Stimulated activated effector memory CD8-positive, alpha-beta T cell treated with anti-CD3 and anti-CD28 coated beads, Interleukin-12 subunit alpha, Interleukin-12 subunit beta, amount 100 ng/mL, for 72 hours (primary cell): Measurements from ENCODE around the gene SFSWAP.
A peak's percentile ranks its signal among the peaks of the same experiment; 100 is the strongest.

Experiments used
- ATAC-seq: fragments of 150-1000 bp; cut with Tn5 transposase; 2 replicates; pipeline ENCODE4 v1.10.0; 2021
- DNase-seq, 2 donors: peaks; one replicate each; pipeline ENCODE4 v3.0.0; 2021 to 2022; ENCODE audit warnings: low spot score in 2 of 2
- H3K27ac Mint-ChIP-seq: one replicate; pipeline ENCODE4 v1.8.0; 2022; ENCODE audit warnings: mild to moderate bottlenecking, mixed read lengths
- H3K36me3 Mint-ChIP-seq: one replicate; pipeline ENCODE4 v1.8.0; 2022; ENCODE audit warnings: mild to moderate bottlenecking, mixed read lengths
- H3K4me1 Mint-ChIP-seq: one replicate; pipeline ENCODE4 v1.8.0; 2022; ENCODE audit warnings: mixed read lengths
- H3K4me3 Mint-ChIP-seq: one replicate; pipeline ENCODE4 v1.8.0; 2022; ENCODE audit warnings: mild to moderate bottlenecking, mixed read lengths
- H3K9me3 Mint-ChIP-seq: one replicate; pipeline ENCODE4 v1.8.0; 2022; ENCODE audit warnings: mixed read lengths

The SFSWAP gene

GRCh38 chr12:131787143-131787660 lies 76.3 kb downstream of the SFSWAP start:
- no peak for DNase-seq
- H3K4me1 Mint-ChIP-seq, result peaks cover 6% of the 10 kb centered on the region
- H3K27ac Mint-ChIP-seq, result no peak overlapping the region
- no peaks in the 10 kb centered on the region for H3K9me3 Mint-ChIP-seq
- H3K36me3 Mint-ChIP-seq, result peaks cover 87% of the 10 kb centered on the region
- ATAC-seq, result no peak
- no peak overlapping the region for H3K4me3 Mint-ChIP-seq

GRCh38 chr12:131788070-131788469 lies 77.2 kb downstream of the SFSWAP start:
- DNase-seq, result no peak
- no peak for ATAC-seq
- peaks cover 85% of the 10 kb centered on the region for H3K36me3 Mint-ChIP-seq
- H3K27ac Mint-ChIP-seq, result no peak overlapping the region
- peaks cover 6% of the 10 kb centered on the region for H3K4me1 Mint-ChIP-seq
- no peak overlapping the region for H3K4me3 Mint-ChIP-seq
- H3K9me3 Mint-ChIP-seq, result no peaks in the 10 kb centered on the region

GRCh38 chr12:131789638-131790037 lies 78.7 kb downstream of the SFSWAP start:
- H3K36me3 Mint-ChIP-seq, result peaks cover 83% of the 10 kb centered on the region
- H3K4me3 Mint-ChIP-seq, result no peak overlapping the region
- no peaks in the 10 kb centered on the region for H3K9me3 Mint-ChIP-seq
- no peak for ATAC-seq
- H3K4me1 Mint-ChIP-seq, result peaks cover 6% of the 10 kb centered on the region
- no peak overlapping the region for H3K27ac Mint-ChIP-seq
- no peak for DNase-seq

- Mint-ChIP-seq H3K27ac (no peak overlapping the region), H3K9me3 (no peaks in the 10 kb centered on the region), H3K4me3 (no peak overlapping the region), H3K4me1 (peaks cover 6% of the 10 kb centered on the region), H3K36me3 (peaks cover 85% of the 10 kb centered on the region)
- no peak for ATAC-seq
- no peak for DNase-seq
Measured at GRCh38 chr12:131793243-131794022, 82.5 kb downstream of the SFSWAP start.

- Mint-ChIP-seq H3K27ac (no peak overlapping the region), H3K9me3 (no peaks in the 10 kb centered on the region), H3K36me3 (peaks cover 85% of the 10 kb centered on the region), H3K4me1 (peaks cover 6% of the 10 kb centered on the region), H3K4me3 (no peak overlapping the region)
- no peak for DNase-seq
- ATAC-seq, result no peak
Measured at GRCh38 chr12:131794061-131794460, 83.2 kb downstream of the SFSWAP start.

- peaks cover 6% of the 10 kb centered on the region for H3K4me1 Mint-ChIP-seq
- H3K27ac Mint-ChIP-seq, result no peak overlapping the region
- H3K9me3 Mint-ChIP-seq, result no peaks in the 10 kb centered on the region
- H3K4me3 Mint-ChIP-seq, result no peak overlapping the region
- no peak for DNase-seq
- H3K36me3 Mint-ChIP-seq, result peaks cover 85% of the 10 kb centered on the region
- ATAC-seq, result no peak
Measured at GRCh38 chr12:131794573-131794972, 83.7 kb downstream of the SFSWAP start.

- H3K36me3 Mint-ChIP-seq, result peaks cover 85% of the 10 kb centered on the region
- H3K9me3 Mint-ChIP-seq, result no peaks in the 10 kb centered on the region
- peaks cover 6% of the 10 kb centered on the region for H3K4me1 Mint-ChIP-seq
- no peak overlapping the region for H3K4me3 Mint-ChIP-seq
- ATAC-seq (no peak), DNase-seq (no peak)
- peak overlapping the region; percentile 52 for H3K27ac Mint-ChIP-seq
Measured at GRCh38 chr12:131795064-131795463, 84.2 kb downstream of the SFSWAP start.

- Mint-ChIP-seq H3K4me1 (peaks cover 6% of the 10 kb centered on the region), H3K9me3 (no peaks in the 10 kb centered on the region), H3K27ac (peak overlapping the region; percentile 52), H3K36me3 (peaks cover 85% of the 10 kb centered on the region), H3K4me3 (no peak overlapping the region)
- ATAC-seq, result no peak
- DNase-seq, result no peak
Measured at GRCh38 chr12:131795690-131796410, 85.0 kb downstream of the SFSWAP start.

GRCh38 chr12:131796411-131796736 lies 85.5 kb downstream of the SFSWAP start:
- ATAC-seq (no peak), DNase-seq (no peak)
- Mint-ChIP-seq H3K9me3 (no peaks in the 10 kb centered on the region), H3K4me1 (peaks cover 6% of the 10 kb centered on the region), H3K36me3 (peaks cover 85% of the 10 kb centered on the region), H3K4me3 (no peak overlapping the region), H3K27ac (peak overlapping the region; percentile 52)

- no peak overlapping the region for H3K4me3 Mint-ChIP-seq
- H3K4me1 Mint-ChIP-seq, result peaks cover 6% of the 10 kb centered on the region
- ATAC-seq (no peak), DNase-seq (no peak)
- H3K36me3 Mint-ChIP-seq, result peaks cover 85% of the 10 kb centered on the region
- H3K9me3 Mint-ChIP-seq, result no peaks in the 10 kb centered on the region
- H3K27ac Mint-ChIP-seq, result no peak overlapping the region
Measured at GRCh38 chr12:131796754-131797587, 86.1 kb downstream of the SFSWAP start.

- no peak overlapping the region for H3K4me3 Mint-ChIP-seq
- H3K9me3 Mint-ChIP-seq, result no peaks in the 10 kb centered on the region
- no peak overlapping the region for H3K27ac Mint-ChIP-seq
- H3K4me1 Mint-ChIP-seq, result peaks cover 6% of the 10 kb centered on the region
- no peak for DNase-seq
- ATAC-seq, result no peak
- peaks cover 89% of the 10 kb centered on the region for H3K36me3 Mint-ChIP-seq
Measured at GRCh38 chr12:131797588-131797934, 86.7 kb downstream of the SFSWAP start.

- ATAC-seq (no peak), DNase-seq (no peak)
- no peaks in the 10 kb centered on the region for H3K9me3 Mint-ChIP-seq
- H3K36me3 Mint-ChIP-seq, result peaks cover 72% of the 10 kb centered on the region
- H3K27ac Mint-ChIP-seq, result no peak overlapping the region
- peaks cover 6% of the 10 kb centered on the region for H3K4me1 Mint-ChIP-seq
- H3K4me3 Mint-ChIP-seq, result no peak overlapping the region
Measured at GRCh38 chr12:131799195-131799594, 88.3 kb downstream of the SFSWAP start.

GRCh38 chr12:131799828-131800593 lies 89.1 kb downstream of the SFSWAP start:
- Mint-ChIP-seq H3K9me3 (no peaks in the 10 kb centered on the region), H3K27ac (no peak overlapping the region), H3K4me3 (no peak overlapping the region), H3K4me1 (peaks cover 6% of the 10 kb centered on the region), H3K36me3 (peaks cover 71% of the 10 kb centered on the region)
- no peak for DNase-seq
- ATAC-seq, result no peak

- Mint-ChIP-seq H3K27ac (no peak overlapping the region), H3K4me3 (no peak overlapping the region), H3K4me1 (no peaks in the 10 kb centered on the region), H3K36me3 (peaks cover 64% of the 10 kb centered on the region), H3K9me3 (no peaks in the 10 kb centered on the region)
- ATAC-seq (no peak), DNase-seq (no peak)
Measured at GRCh38 chr12:131800594-131801135, 89.8 kb downstream of the SFSWAP start.
